Prostate gland (tissue), 2 donors: ENCODE measurements around the gene AQP4.

ENCODE experiments used
- CTCF ChIP-seq, 4 experiments: fragments of 200-600 bp in 2 of 4; fragments of 450-650 bp in 2 of 4; sonication (generic) in 2 of 4; IDR thresholded peaks; 1 replicate in 3 of 4; 2 replicates in 1 of 4; pipeline ENCODE4 v1.5.1; 2016 to 2019; ENCODE audit warnings: antibody characterized with exemption in 4 of 4, mild to moderate bottlenecking in 2 of 4, moderate library complexity in 2 of 4
- POLR2A ChIP-seq: fragments of 450-650 bp; IDR thresholded peaks from one replicate; pipeline ENCODE4 v1.6.1; 2016; ENCODE audit warnings: antibody characterized with exemption, mild to moderate bottlenecking
- POLR2AphosphoS5 ChIP-seq: sonication (generic); formaldehyde crosslinking; IDR thresholded peaks from one replicate; pipeline ENCODE4 v1.6.1; 2017; ENCODE audit warnings: antibody characterized with exemption

GRCh38 chr18:26888259-26888658, 22.8 kb upstream of the AQP4 start:
- no peak for TF ChIP-seq CTCF (IDR thresholded peaks at IDR 0.05)
- no peak for TF ChIP-seq POLR2A
- no peak for TF ChIP-seq POLR2AphosphoS5
